A549 treated with AZD9567 at 1 μM for 4 hours (cell line): Measurements from ENCODE around the gene DIAPH2. TPM values are rescaled to one million over a fixed set of nuclear protein-coding genes. Genes with fewer than 3 reads are reported as not detected.

Experiments
- total RNA-seq: library from RNA; stranded (reverse); fragments of 200-300 nt; extraction: Qiagen RNA extraction; gene quantifications from 5 replicates; pipeline ENCODE4 v1.2.3, GENCODE V29; 2022; ENCODE audit not compliant: insufficient read depth

Gene DIAPH2
- total RNA-seq = 3.5 to 4.5 TPM (median 4.4 TPM) in 5 replicates

GRCh38 chrX:96684339-96685209 lies at the start of gene DIAPH2:
TSS of gene DIAPH2 (plus strand) at chrX:96684842.

GRCh38 chrX:96883608-96884007 lies 199.0 kb downstream of the DIAPH2 start, which contains the start of gene RPA4:
TSS of gene RPA4 (plus strand) at chrX:96883908. CDS start at chrX:96884311, 403 bp downstream.

Other genes starting within 250 kb of the DIAPH2 start
- 0.07 to 0.37 TPM (median 0.19 TPM) in 4 of 5 replicates, not detected in the other for gene RPA4, start 199.1 kb downstream of the DIAPH2 start, total RNA-seq